ENCODE data around the gene GPR157. TPM values are rescaled to one million over a fixed set of nuclear protein-coding genes. Genes with fewer than 3 reads are reported as not detected.

GPR157 gene
- total RNA-seq, 4 donors from 2014 or later, result 2.8 to 4.4 (median 4.0) TPM

GRCh38 chr1:9167638-9168037 is 38.7 kb upstream of the GPR157 start:
- Histone ChIP-seq H3K9me3 (no peaks in the 10 kb centered on the region), H3K27me3 (no peaks in the 10 kb centered on the region), H3K27ac (no peak overlapping the region), H3K4me1 (peaks cover 0 to 15% (median 13%) of the 10 kb centered on the region in 3 donors), H3K36me3 (no peaks in the 10 kb centered on the region), H3K4me3 (no peak overlapping the region)
- ATAC-seq, result no peak
- 81 to 93% methylated on average over 2 of the region's 2 CpGs for WGBS, 2 donors (ENCODE audit: low coverage in 1 of 2)
- TF ChIP-seq POLR2A (IDR thresholded peaks at IDR 0.05), result no peak
- TF ChIP-seq CTCF (IDR thresholded peaks at IDR 0.05), result no peak
- TF ChIP-seq POLR2AphosphoS5 (IDR thresholded peaks at IDR 0.05), result no peak
- TF ChIP-seq EP300 (IDR thresholded peaks at IDR 0.05), result no peak

- no peaks in the 10 kb centered on the region for H3K9me3 ChIP-seq
- H3K36me3 ChIP-seq, result no peaks in the 10 kb centered on the region
- 67 to 85% methylated on average over 8 to 11 of the region's 27 CpGs for WGBS, 2 donors (ENCODE audit: low coverage in 1 of 2)
- H3K4me1 ChIP-seq, result peaks cover 0 to 18% (median 16%) of the 10 kb centered on the region in 3 donors
- H3K4me3 ChIP-seq, result no peak overlapping the region
- no peak for TF ChIP-seq CTCF (IDR thresholded peaks at IDR 0.05)
- H3K27ac ChIP-seq, result no peak overlapping the region
- H3K27me3 ChIP-seq, result no peaks in the 10 kb centered on the region
- ATAC-seq, result no peak
These were observed 37.7 kb upstream of the GPR157 start for GRCh38 chr1:9166289-9167235.

GRCh38 chr1:9165396-9165795 is 36.5 kb upstream of the GPR157 start:
- no peak overlapping the region for H3K4me3 ChIP-seq
- H3K27ac ChIP-seq, result no peak overlapping the region
- WGBS, 2 donors (ENCODE audit: low coverage in 1 of 2), result 72 to 78% methylated on average over 3 to 4 of the region's 7 CpGs
- peaks cover 0 to 18% (median 16%) of the 10 kb centered on the region in 3 donors for H3K4me1 ChIP-seq
- no peaks in the 10 kb centered on the region for H3K36me3 ChIP-seq
- no peak for ATAC-seq
- H3K9me3 ChIP-seq, result no peaks in the 10 kb centered on the region
- H3K27me3 ChIP-seq, result no peaks in the 10 kb centered on the region
- TF ChIP-seq EP300 (IDR thresholded peaks at IDR 0.05) (no peak), POLR2AphosphoS5 (IDR thresholded peaks at IDR 0.05) (no peak), POLR2A (IDR thresholded peaks at IDR 0.05) (no peak), CTCF (IDR thresholded peaks at IDR 0.05) (no peak)

DNA sequence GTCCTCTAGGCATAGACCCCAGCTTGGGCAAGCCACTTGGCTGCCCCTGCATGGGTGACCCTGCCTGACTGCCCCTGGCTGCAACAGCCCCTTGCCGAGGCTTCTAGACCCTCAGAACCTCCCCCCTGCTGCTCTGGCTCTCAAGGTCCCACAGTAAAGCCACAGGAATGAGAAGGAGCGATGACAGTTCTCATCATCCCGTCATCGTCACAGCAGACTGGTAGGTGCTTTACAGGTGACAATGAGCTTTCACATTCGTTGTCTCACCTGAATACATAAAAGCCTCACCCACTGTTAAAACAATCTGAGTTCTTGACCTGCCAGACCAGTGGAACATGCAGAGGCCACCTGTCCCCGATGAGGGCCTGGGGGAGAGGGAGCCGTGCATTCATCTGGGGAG is 36.0 kb upstream of the GPR157 start:
- Histone ChIP-seq H3K4me1 (peaks cover 0 to 18% (median 16%) of the 10 kb centered on the region in 3 donors), H3K27ac (peak overlapping the region in 1 of 4 donors; percentile 69), H3K4me3 (no peak overlapping the region), H3K9me3 (no peaks in the 10 kb centered on the region), H3K36me3 (no peaks in the 10 kb centered on the region), H3K27me3 (no peaks in the 10 kb centered on the region)
- TF ChIP-seq POLR2AphosphoS5 (IDR thresholded peaks at IDR 0.05), result no peak
- TF ChIP-seq CTCF (IDR thresholded peaks at IDR 0.05), result no peak
- TF ChIP-seq EP300 (IDR thresholded peaks at IDR 0.05), result no peak
- no peak for TF ChIP-seq POLR2A (IDR thresholded peaks at IDR 0.05)
- 72 to 90% methylated on average over 2 to 5 of the region's 7 CpGs for WGBS, 2 donors (ENCODE audit: low coverage in 1 of 2)
- no peak for ATAC-seq

DNA sequence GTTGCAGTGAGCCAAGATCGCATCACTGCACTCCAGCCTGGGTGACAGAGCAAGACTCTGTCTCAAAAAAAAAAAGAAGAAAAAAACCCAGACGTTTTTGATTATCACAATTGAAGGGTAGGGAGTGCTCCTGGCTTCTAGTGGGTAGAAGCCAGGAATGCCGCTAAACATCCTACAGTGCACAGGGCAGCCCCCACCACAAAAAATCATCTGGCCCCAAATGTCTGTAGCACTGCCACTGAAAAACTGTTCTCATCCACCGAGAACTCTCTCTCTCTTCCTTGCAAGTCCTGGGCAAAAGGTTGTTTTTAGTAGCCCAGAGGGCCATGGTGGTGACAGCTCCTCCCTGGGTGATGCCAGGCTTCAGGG is 35.6 kb upstream of the GPR157 start:
- 20 to 38% methylated on average over 2 to 3 of the region's 4 CpGs for WGBS, 2 donors (ENCODE audit: low coverage in 1 of 2)
- H3K4me3 ChIP-seq, result no peak overlapping the region
- no peaks in the 10 kb centered on the region for H3K9me3 ChIP-seq
- H3K4me1 ChIP-seq, result peaks cover 0 to 18% (median 16%) of the 10 kb centered on the region in 3 donors
- H3K36me3 ChIP-seq, result no peaks in the 10 kb centered on the region
- no peak for TF ChIP-seq EP300 (IDR thresholded peaks at IDR 0.05)
- TF ChIP-seq POLR2A (IDR thresholded peaks at IDR 0.05), result no peak
- no peak for TF ChIP-seq CTCF (IDR thresholded peaks at IDR 0.05)
- no peak for TF ChIP-seq POLR2AphosphoS5 (IDR thresholded peaks at IDR 0.05)
- ATAC-seq, result no peak
- no peaks in the 10 kb centered on the region for H3K27me3 ChIP-seq
- peak overlapping the region in 3 of 4 donors; percentile 51 to 69 (median 61) for H3K27ac ChIP-seq
